SJSA1 (cell line): ENCODE measurements around the gene SREK1IP1. TPM values are rescaled to one million over a fixed set of nuclear protein-coding genes. Genes with fewer than 3 reads are reported as not detected.

ENCODE experiments used
- DNase-seq, 2 experiments: peaks; one replicate each; pipeline ENCODE4 v3.0.0-alpha.2; 2015 to 2020; ENCODE audit warnings: low spot score in 2 of 2, low read depth in 1 of 2
- H3K27ac ChIP-seq: fragments of 250-450 bp; sonication (Bioruptor Pico); 2 replicates; pipeline ENCODE4 v1.5.1; 2020; ENCODE audit warnings: mild to moderate bottlenecking, moderate library complexity
- H3K27me3 ChIP-seq: fragments of 250-450 bp; sonication (Bioruptor Pico); replicated peaks from 2 replicates; pipeline ENCODE4 v1.5.1; 2020; ENCODE audit warnings: mild to moderate bottlenecking, moderate library complexity
- H3K36me3 ChIP-seq: fragments of 250-450 bp; sonication (Bioruptor Pico); 2 replicates; pipeline ENCODE4 v1.5.1; 2020; ENCODE audit warnings: mild to moderate bottlenecking
- H3K4me1 ChIP-seq: fragments of 250-450 bp; sonication (Bioruptor Pico); replicated peaks from 2 replicates; pipeline ENCODE4 v1.6.1; 2021; ENCODE audit warnings: mild to moderate bottlenecking
- H3K4me3 ChIP-seq: fragments of 250-450 bp; sonication (Bioruptor Pico); 2 replicates; pipeline ENCODE4 v1.5.1; 2020; ENCODE audit warnings: mild to moderate bottlenecking
- H3K9me3 ChIP-seq: fragments of 250-450 bp; sonication (Bioruptor Pico); replicated peaks from 2 replicates; pipeline ENCODE4 v1.5.1; 2020; ENCODE audit warnings: mild to moderate bottlenecking
- total RNA-seq: library from RNA; depleted of rRNA; stranded (reverse); fragments of >200 nt; shearing (Covaris generic); gene quantifications from 2 replicates; pipeline ENCODE4 v1.2.3, GENCODE V29; 2014; rRNA removed

Gene SREK1IP1
- total RNA-seq, 1 experiment from 2014 or later: 7.4 TPM

GRCh38 chr5:64688965-64689364 is 79.5 kb downstream of the SREK1IP1 start:
- Histone ChIP-seq H3K4me3 (no peak overlapping the region), H3K27ac (no peak overlapping the region), H3K4me1 (peaks cover 6% of the 10 kb centered on the region), H3K9me3 (no peaks in the 10 kb centered on the region), H3K27me3 (peaks cover 49% of the 10 kb centered on the region), H3K36me3 (no peaks in the 10 kb centered on the region)
- no peak for DNase-seq

- peaks cover 6% of the 10 kb centered on the region for H3K4me1 ChIP-seq
- H3K27ac ChIP-seq: no peak overlapping the region
- H3K27me3 ChIP-seq: peaks cover 49% of the 10 kb centered on the region
- no peak for DNase-seq
- no peak overlapping the region for H3K4me3 ChIP-seq
- no peaks in the 10 kb centered on the region for H3K9me3 ChIP-seq
- no peaks in the 10 kb centered on the region for H3K36me3 ChIP-seq
These were observed 80.1 kb downstream of the SREK1IP1 start for GRCh38 chr5:64688391-64688790.

GRCh38 chr5:64685866-64686265 is 82.6 kb downstream of the SREK1IP1 start:
- H3K4me1 ChIP-seq: peaks cover 6% of the 10 kb centered on the region
- H3K36me3 ChIP-seq: no peaks in the 10 kb centered on the region
- no peak overlapping the region for H3K4me3 ChIP-seq
- H3K27me3 ChIP-seq: peaks cover 29% of the 10 kb centered on the region
- DNase-seq: no peak
- no peak overlapping the region for H3K27ac ChIP-seq
- no peaks in the 10 kb centered on the region for H3K9me3 ChIP-seq

GRCh38 chr5:64682608-64683007 is 85.9 kb downstream of the SREK1IP1 start:
- Histone ChIP-seq H3K27me3 (peaks cover 6% of the 10 kb centered on the region; the same call in 1 of the 2 replicates), H3K27ac (no peak overlapping the region), H3K36me3 (no peaks in the 10 kb centered on the region), H3K4me1 (no peaks in the 10 kb centered on the region), H3K9me3 (no peaks in the 10 kb centered on the region), H3K4me3 (no peak overlapping the region)
- no peak for DNase-seq

GRCh38 chr5:64680289-64680688 is 88.2 kb downstream of the SREK1IP1 start:
- H3K4me1 ChIP-seq: no peaks in the 10 kb centered on the region
- no peaks in the 10 kb centered on the region for H3K27me3 ChIP-seq
- no peak overlapping the region for H3K27ac ChIP-seq
- H3K9me3 ChIP-seq: no peaks in the 10 kb centered on the region
- H3K4me3 ChIP-seq: no peak overlapping the region
- H3K36me3 ChIP-seq: no peaks in the 10 kb centered on the region
- DNase-seq: no peak

- H3K27me3 ChIP-seq: no peaks in the 10 kb centered on the region
- H3K36me3 ChIP-seq: no peaks in the 10 kb centered on the region
- H3K4me3 ChIP-seq: no peak overlapping the region
- no peak for DNase-seq
- no peak overlapping the region for H3K27ac ChIP-seq
- no peaks in the 10 kb centered on the region for H3K9me3 ChIP-seq
- no peaks in the 10 kb centered on the region for H3K4me1 ChIP-seq
These were observed 90.1 kb downstream of the SREK1IP1 start for GRCh38 chr5:64678374-64678773.

GRCh38 chr5:64671678-64672077 is 96.8 kb downstream of the SREK1IP1 start:
- no peaks in the 10 kb centered on the region for H3K4me1 ChIP-seq
- no peak overlapping the region for H3K27ac ChIP-seq
- no peak overlapping the region for H3K4me3 ChIP-seq
- H3K9me3 ChIP-seq: no peaks in the 10 kb centered on the region
- 0 out of 2 replicates have a peak, but pooled peaks cover 5% of the 10 kb centered on the region for H3K27me3 ChIP-seq
- no peaks in the 10 kb centered on the region for H3K36me3 ChIP-seq
- no peak for DNase-seq

- Histone ChIP-seq H3K9me3 (no peaks in the 10 kb centered on the region), H3K4me3 (no peak overlapping the region), H3K36me3 (no peaks in the 10 kb centered on the region), H3K4me1 (no peaks in the 10 kb centered on the region), H3K27me3 (0 out of 2 replicates have a peak, but pooled peaks cover 5% of the 10 kb centered on the region), H3K27ac (no peak overlapping the region)
- no peak for DNase-seq
These were observed 98.2 kb downstream of the SREK1IP1 start for GRCh38 chr5:64670277-64670676.

Other genes starting within 250 kb of the SREK1IP1 start
- not detected in 2 replicates for gene SHISAL2B, start 78.2 kb downstream of the SREK1IP1 start, total RNA-seq
- 15.7 and 27.7 TPM in 2 replicates for gene CWC27, start 239 bp upstream of the SREK1IP1 start, total RNA-seq